Endodermal cell (in vitro differentiated cells): Measurements from ENCODE around the gene MEOX1. TPM values are rescaled to one million over a fixed set of nuclear protein-coding genes. Genes with fewer than 3 reads are reported as not detected.

ENCODE experiments used
- DNase-seq: peaks from one replicate; pipeline ENCODE4 v3.0.0-alpha.2; 2017
- H3K27ac ChIP-seq: 2 replicates; pipeline ENCODE4 v1.5.1; 2013; ENCODE audit warnings: mild to moderate bottlenecking, low read depth, low read length, moderate library complexity
- H3K27me3 ChIP-seq: 2 replicates; pipeline ENCODE4 v1.6.1; 2013; ENCODE audit warnings: mild to moderate bottlenecking, low read length, moderate library complexity; ENCODE audit not compliant: insufficient read depth, control insufficient read depth, poor library complexity, severe bottlenecking
- H3K36me3 ChIP-seq: 2 replicates; pipeline ENCODE4 v1.7.0; 2013; ENCODE audit warnings: mild to moderate bottlenecking, low read length, moderate library complexity; ENCODE audit not compliant: control insufficient read depth, insufficient read depth
- H3K4me1 ChIP-seq: one replicate; pipeline ENCODE4 v1.7.0; 2013; ENCODE audit warnings: low read length; ENCODE audit not compliant: control insufficient read depth, insufficient read depth
- H3K4me3 ChIP-seq: 2 replicates; pipeline ENCODE4 v1.5.1; 2013; ENCODE audit warnings: mild to moderate bottlenecking, low read length, moderate library complexity
- H3K9ac ChIP-seq: 2 replicates; pipeline ENCODE4 v1.6.1; 2013; ENCODE audit warnings: mild to moderate bottlenecking, low read length, moderate library complexity; ENCODE audit not compliant: poor library complexity, severe bottlenecking; ENCODE audit errors: extremely low read depth
- H3K9me3 ChIP-seq: 2 replicates; pipeline ENCODE4 v1.6.1; 2013; ENCODE audit warnings: mild to moderate bottlenecking, low read length, moderate library complexity; ENCODE audit not compliant: control insufficient read depth
- H3K27ac Mint-ChIP-seq: 2 replicates; pipeline ENCODE4 v1.8.0; 2020; ENCODE audit warnings: mixed read lengths
- H3K27me3 Mint-ChIP-seq: 2 replicates; pipeline ENCODE4 v1.8.0; 2021; ENCODE audit warnings: mild to moderate bottlenecking, mixed read lengths; ENCODE audit not compliant: insufficient read depth
- H3K36me3 Mint-ChIP-seq: 2 replicates; pipeline ENCODE4 v1.8.0; 2020; ENCODE audit warnings: low read depth, mixed read lengths
- H3K4me1 Mint-ChIP-seq: 2 replicates; pipeline ENCODE4 v1.8.0; 2020; ENCODE audit warnings: mixed read lengths
- H3K4me3 Mint-ChIP-seq: 2 replicates; pipeline ENCODE4 v1.8.0; 2020; ENCODE audit warnings: mild to moderate bottlenecking, moderate library complexity, mixed read lengths
- H3K9me3 Mint-ChIP-seq: 2 replicates; pipeline ENCODE4 v1.8.0; 2020; ENCODE audit warnings: mild to moderate bottlenecking, mixed read lengths
- CTCF ChIP-seq: fragments of 200-600 bp; sonication (generic); conservative IDR thresholded peaks from 2 replicates; pipeline ENCODE4 v1.5.0; 2021; ENCODE audit warnings: antibody characterized with exemption, mild to moderate bottlenecking
- WGBS, 2 experiments: methylation state at CpG; one replicate each; pipeline versions ENCODE4 v1.1.5 to v1.1.7; 2013; ENCODE audit warnings: missing lambda C conversion rate in 2 of 2, mixed read lengths in 1 of 2; ENCODE audit not compliant: insufficient coverage in 1 of 2, insufficient read length in 1 of 2; 5-methylcytosine and 5-hydroxymethylcytosine counted together
- total RNA-seq, 2 donors: library from RNA; stranded (reverse); fragmentation: NEBNext Ultra II Directional in 1 of 2; extraction: Animal tissue kit (Norgen Biotek cat#: 25700) in 1 of 2; gene quantifications; 2 replicates in 1 of 2; 3 replicates in 1 of 2; pipeline ENCODE4 v1.2.1, GENCODE V29; 2021

Gene MEOX1
- total RNA-seq, 2 donors from 2014 or later, result not detected

- H3K27ac ChIP-seq, result no peak overlapping the region
- H3K27ac Mint-ChIP-seq, result no peak overlapping the region
- H3K27me3 Mint-ChIP-seq, result no peaks in the 10 kb centered on the region
- WGBS, 2 experiments, result 90 to 97% methylated on average over 3 of the region's 3 CpGs
- no peaks in the 10 kb centered on the region for H3K36me3 Mint-ChIP-seq
- peaks cover 15% of the 10 kb centered on the region for H3K4me1 Mint-ChIP-seq
- H3K9ac ChIP-seq, result no peak overlapping the region
- H3K36me3 ChIP-seq, result no peaks in the 10 kb centered on the region
- H3K4me1 ChIP-seq, result peaks cover 10% of the 10 kb centered on the region
- no peak overlapping the region for H3K4me3 Mint-ChIP-seq
- no peaks in the 10 kb centered on the region for H3K9me3 ChIP-seq
- no peaks in the 10 kb centered on the region for H3K27me3 ChIP-seq
- no peak for TF ChIP-seq CTCF
- DNase-seq, result no peak
- no peak overlapping the region for H3K4me3 ChIP-seq
- H3K9me3 Mint-ChIP-seq, result peaks cover 3% of the 10 kb centered on the region
These were observed 70.7 kb downstream of the MEOX1 start for GRCh38 chr17:43591001-43591400.

Other genes starting within 250 kb of the MEOX1 start
- 10 to 100 TPM; 53.3 to 57.1 TPM for gene DHX8, start 177.9 kb downstream of the MEOX1 start, total RNA-seq
- gene ETV4, start 115.6 kb downstream of the MEOX1 start, total RNA-seq, result 10 to 100 TPM; 51.1 to 83.0 TPM
- gene SOST, start 96.9 kb upstream of the MEOX1 start, total RNA-seq, result not detected
- gene DUSP3, start 117.1 kb upstream of the MEOX1 start, total RNA-seq, result 10 to 100 TPM; 25.4 to 31.0 TPM
- not detected for gene CFAP97D1, start 118.5 kb upstream of the MEOX1 start, total RNA-seq
- gene MPP3, start 171.2 kb upstream of the MEOX1 start, total RNA-seq, result 1 to 10 TPM; 5.8 to 6.8 TPM
- gene CD300LG, start 185.3 kb upstream of the MEOX1 start, total RNA-seq, result not detected
- gene MPP2, start 245.6 kb upstream of the MEOX1 start, total RNA-seq, result 10 to 100 TPM; 16.2 to 18.3 TPM